Upper lobe of left lung (tissue), 4 donors: ENCODE results near the gene CSNK1D.

Experiments
- EP300 ChIP-seq, 4 donors: sonication (generic); formaldehyde crosslinking; IDR thresholded peaks; one replicate each; pipeline ENCODE4 v1.5.1; 2017; ENCODE audit warnings: antibody characterized with exemption in 4 of 4, control low read depth in 2 of 4
- TF ChIP-seq, protein P1 (sequence below), 6 experiments: fragments of 450-650 bp in 4 of 6; fragments of 200-600 bp in 2 of 6; sonication (generic) in 2 of 6; IDR thresholded peaks; one replicate each; pipeline ENCODE4 v1.5.1; 2016 to 2019; ENCODE audit warnings: antibody characterized with exemption in 6 of 6

DNA sequence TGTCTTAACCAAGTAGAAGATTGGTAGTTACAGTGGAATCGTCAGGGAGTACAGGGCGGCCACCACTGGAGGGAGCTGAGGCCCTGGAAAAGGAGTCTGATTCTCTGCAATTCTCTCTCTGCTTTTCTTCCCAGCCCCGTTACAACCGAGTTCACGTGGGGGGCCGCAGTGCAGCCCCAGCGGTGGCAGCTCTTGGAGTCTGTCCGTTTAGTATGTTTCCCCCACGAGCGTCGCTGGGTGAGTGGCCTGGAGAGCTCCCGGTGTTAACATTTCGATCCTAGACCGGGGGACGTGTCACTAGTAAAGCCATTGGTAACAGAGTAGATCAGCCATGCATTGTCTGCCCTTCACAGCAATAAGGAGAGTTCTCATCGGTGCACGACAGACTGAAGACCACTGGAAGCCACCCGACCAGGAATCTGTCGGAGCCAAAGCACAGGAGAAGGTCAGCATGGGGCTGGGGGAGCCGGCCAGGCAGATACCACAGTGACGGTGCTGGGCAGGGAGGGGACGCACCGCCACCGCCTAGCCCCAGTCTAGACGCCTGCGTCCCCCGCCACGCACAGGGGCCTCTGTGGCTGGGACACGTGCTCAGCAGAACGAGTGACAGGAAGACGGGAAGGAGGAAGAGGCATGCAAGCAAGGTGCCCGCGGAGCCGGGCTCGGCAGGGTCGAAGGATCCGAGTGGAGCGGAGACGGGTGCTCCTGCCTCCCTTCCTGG is 28.9 kb downstream of the CSNK1D start:
- TF ChIP-seq, protein P1, sequence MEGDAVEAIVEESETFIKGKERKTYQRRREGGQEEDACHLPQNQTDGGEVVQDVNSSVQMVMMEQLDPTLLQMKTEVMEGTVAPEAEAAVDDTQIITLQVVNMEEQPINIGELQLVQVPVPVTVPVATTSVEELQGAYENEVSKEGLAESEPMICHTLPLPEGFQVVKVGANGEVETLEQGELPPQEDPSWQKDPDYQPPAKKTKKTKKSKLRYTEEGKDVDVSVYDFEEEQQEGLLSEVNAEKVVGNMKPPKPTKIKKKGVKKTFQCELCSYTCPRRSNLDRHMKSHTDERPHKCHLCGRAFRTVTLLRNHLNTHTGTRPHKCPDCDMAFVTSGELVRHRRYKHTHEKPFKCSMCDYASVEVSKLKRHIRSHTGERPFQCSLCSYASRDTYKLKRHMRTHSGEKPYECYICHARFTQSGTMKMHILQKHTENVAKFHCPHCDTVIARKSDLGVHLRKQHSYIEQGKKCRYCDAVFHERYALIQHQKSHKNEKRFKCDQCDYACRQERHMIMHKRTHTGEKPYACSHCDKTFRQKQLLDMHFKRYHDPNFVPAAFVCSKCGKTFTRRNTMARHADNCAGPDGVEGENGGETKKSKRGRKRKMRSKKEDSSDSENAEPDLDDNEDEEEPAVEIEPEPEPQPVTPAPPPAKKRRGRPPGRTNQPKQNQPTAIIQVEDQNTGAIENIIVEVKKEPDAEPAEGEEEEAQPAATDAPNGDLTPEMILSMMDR (IDR thresholded peaks at IDR 0.05), result peak in 3 of 6 experiments; percentile 20 to 40 (median 21)
- no peak for TF ChIP-seq EP300 (IDR thresholded peaks at IDR 0.05)
